ENCODE results near the gene KIF3A. TPM values are rescaled to one million over a fixed set of nuclear protein-coding genes. Genes with fewer than 3 reads are reported as not detected.

Gene KIF3A
- total RNA-seq, 1 donor: 1.1 TPM

DNA sequence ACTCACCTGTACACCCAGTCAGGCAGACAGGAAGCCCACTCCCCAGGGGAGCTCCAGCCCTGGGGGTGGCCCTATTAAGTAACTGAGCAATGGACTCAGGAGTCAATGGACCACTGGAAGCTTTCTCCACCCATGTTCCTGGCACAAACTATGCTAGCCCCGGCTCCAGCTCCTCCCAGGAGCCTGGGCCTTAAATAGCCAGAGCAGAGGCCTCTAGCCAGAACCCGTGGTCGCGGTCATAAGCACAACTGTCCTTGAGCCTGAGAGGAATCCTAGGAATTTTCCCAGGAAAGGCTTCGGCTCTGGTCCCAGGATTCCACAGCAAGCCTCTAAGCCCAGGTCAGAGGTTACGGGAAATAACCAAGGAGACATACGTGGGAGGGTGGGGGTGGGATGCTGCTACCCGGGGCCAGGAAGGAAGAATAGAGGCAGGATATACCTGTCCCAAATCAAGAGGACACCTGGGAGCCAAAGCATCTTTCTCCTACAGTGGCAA lies 34.2 kb upstream of the KIF3A start:
- DNase-seq (ENCODE audit: low read depth in 2 of 3, low spot score in 2 of 3): no peak

DNA sequence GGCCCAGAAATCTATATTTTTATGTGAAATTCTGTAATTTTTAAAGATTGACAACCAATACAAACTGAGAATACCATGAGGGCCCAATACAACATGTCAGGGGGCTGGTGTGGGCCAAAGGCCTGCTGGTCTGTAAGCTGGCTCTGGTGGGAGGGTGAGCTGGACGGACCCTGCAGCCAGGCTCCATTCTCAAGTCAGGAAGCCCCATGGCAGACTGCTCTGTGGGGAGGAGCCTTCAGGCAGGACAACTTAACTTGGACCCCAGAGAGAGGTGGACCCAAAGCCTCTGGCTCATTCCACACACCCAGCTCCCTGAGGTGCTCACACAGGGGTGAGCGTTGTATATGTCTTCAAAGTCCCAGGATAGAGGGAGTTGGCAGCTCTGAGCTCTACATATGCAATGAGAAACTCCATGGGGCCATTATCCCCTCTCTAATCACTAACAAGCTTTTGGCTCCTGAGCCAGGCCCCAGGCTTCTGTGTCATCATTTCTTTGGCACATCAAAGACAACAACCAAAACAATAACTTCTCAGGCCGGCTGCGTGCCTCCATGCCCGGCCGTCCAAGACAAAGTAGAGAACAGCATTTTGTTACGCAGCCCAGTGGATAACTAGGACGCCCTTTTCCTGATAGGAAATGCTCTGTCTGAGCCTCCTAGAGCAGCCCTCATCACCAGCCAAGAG lies 33.3 kb upstream of the KIF3A start:
- DNase-seq (ENCODE audit: low read depth in 2 of 3, low spot score in 2 of 3): no peak

DNA sequence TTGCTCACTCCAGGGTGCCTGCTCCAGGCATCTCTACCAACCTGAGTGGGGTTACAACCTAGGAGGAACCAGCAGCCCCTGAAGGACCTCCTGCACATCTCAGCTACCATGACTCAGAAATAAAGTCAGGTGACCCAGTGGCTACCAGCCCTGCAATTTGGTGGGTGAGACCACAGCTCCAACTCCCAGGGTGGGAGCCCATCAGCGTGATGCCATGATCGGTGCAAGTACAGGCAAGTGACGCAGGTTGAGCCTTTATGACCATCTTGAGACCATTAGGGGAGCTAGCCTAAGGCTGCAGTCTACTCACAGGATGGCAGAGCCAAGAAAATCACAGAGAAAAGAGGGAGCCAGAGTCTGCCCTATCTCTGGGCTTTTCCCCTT lies 31.1 kb upstream of the KIF3A start:
- DNase-seq (ENCODE audit: low read depth in 2 of 3, low spot score in 2 of 3): no peak

DNA sequence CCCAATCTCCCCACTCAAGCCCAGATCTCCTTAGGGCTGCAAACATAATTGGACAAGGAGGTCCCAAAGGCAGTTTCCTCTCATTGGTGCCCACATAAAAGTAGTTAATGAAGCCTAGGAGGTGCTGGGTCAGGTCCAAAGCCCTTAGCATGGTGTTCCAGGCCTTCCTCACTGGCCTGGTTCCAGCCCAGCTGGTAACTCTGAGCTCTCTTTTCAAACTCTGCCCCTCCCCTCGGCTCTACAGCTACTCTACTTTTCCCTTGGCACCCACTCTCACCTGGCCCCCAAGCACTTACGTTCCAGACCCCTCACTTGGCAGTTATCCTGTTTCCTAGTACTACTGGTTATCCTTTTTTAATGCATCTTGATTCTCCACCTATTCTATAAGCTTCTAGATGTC lies 29.8 kb upstream of the KIF3A start:
- no peak for DNase-seq (ENCODE audit: low read depth in 2 of 3, low spot score in 2 of 3)

DNA sequence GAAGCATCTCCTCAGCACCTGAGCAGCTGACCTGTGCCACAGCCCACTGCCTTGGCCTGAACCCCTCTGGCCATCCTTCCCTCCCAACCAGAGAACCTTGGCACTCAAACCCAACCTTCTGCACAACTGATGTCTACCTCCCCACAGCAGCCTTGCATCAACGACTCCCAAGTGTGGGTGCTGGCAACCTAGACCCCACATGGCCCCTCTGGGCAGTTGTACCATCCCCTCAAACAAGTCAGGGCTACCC lies 29.4 kb upstream of the KIF3A start:
- no peak for DNase-seq (ENCODE audit: low read depth in 2 of 3, low spot score in 2 of 3)

DNA sequence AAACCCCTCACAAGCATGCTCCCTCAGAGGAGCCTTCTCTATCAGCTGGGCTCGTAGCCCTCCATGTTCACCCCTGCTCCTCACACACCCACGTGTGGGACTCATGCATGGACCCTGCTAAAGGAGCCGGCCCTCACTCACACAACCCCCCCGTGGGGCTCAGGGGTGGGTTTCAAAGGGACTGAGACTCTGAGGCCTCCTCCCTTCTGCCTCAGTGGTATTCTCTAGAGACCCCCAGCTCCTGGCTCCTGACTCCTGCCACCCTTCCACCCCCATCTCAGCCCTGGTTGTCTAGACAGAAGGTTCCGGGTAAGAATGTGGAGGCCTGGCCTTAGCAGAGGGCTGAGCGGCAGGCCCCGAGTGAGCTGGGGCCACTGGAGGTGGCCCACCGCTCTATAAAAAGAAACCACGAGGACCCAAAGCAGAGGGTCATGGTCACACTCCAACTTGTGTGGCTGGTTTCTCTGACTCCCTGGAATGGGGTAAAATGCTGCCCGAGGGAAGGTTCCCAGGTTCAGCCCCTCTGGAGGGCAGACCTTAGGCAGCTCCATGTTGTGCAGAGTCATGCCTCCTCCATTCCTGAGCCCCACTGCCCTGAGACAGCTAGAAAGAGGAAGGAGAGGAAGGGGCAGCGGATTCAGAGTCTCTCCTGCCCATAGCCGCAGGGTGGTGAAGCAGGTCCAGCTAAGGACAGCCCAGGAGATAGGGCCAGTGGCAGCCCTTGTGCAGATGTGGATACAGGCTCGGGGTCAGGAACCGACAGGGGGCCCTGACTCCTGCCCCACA lies 28.9 kb upstream of the KIF3A start:
- no peak for DNase-seq (ENCODE audit: low read depth in 2 of 3, low spot score in 2 of 3)

DNA sequence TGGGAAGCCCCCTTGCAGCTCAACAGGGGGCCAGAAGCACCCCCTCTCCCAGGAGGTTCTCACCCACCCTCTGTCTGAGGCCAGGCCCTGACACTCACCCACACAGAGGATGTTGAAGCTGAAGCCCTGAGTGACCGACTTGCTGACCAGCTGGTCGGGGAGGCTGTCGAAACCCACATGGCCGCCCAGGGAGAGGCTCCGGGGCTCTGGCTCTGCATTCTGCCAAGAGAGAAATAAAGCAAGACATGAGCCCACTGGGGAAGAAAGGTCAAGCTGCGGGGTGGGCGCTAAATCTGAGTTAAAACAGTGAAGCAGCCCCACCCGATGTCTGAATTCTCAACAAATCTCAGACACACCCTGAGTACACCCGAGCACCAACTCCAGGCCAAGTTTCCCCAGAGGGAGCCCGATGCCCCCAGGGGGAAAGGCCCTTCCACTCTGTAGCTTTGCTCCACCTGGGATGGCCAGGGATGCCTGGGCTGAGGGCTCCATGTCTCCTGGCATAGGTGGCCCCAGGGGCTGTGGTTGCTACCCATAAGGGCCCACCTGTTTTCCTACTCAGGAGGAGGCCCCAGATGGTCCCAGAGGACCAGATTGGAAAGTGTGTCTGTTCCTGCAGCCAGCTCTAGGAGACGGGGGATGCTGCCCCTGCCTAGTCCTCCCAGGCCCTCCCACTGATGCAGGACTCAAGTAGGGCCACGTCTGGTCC lies 28.1 kb upstream of the KIF3A start:
- no peak for DNase-seq (ENCODE audit: low read depth in 2 of 3, low spot score in 2 of 3)

DNA sequence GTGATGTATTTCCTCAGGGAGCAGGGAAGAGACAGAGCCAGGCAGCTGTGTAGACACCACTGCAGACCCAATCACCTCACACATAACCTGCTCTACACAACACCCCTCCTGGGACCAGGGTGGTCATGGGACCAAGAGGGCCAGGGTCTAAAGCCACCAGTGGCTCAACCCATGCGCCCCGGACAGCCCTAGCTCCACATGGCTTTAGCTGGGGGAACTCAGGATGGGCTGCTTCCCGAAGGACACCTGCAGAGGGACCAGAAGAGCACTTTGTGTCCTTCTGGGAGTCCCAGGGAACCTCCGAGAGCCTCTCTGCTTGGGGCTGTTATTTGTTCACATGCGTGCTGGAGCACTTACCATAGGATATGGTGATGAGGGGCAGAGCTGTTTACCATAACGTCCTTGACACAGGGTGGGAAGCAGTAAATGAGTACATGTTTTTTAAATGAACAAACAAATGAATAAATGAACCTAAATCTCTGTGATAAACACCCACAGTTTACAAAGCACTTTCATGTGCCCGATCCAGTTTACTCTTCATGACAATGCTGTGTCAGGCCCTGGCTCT lies 27.4 kb upstream of the KIF3A start:
- no peak for DNase-seq (ENCODE audit: low read depth in 2 of 3, low spot score in 2 of 3)

DNA sequence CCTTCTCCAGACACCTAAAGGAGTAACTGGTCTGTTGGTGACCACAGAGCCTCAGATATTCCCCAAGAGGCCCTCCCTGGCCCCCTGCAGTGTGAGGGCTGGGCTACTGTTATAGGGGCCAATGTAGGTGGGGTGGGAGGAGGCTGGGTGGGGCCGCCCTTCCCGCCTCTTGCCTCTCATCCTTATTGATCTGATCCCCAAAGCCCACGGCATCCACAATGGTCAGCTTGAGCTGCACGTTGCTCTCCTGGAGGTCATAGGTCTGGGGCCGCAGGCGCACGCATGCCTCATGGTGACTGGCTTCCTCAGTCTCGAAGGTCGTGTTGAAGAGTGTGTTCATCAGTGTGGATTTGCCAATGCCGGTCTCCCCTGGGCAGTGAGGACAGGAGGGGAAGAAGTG lies 26.7 kb upstream of the KIF3A start:
- no peak for DNase-seq (ENCODE audit: low read depth in 2 of 3, low spot score in 2 of 3)

DNA sequence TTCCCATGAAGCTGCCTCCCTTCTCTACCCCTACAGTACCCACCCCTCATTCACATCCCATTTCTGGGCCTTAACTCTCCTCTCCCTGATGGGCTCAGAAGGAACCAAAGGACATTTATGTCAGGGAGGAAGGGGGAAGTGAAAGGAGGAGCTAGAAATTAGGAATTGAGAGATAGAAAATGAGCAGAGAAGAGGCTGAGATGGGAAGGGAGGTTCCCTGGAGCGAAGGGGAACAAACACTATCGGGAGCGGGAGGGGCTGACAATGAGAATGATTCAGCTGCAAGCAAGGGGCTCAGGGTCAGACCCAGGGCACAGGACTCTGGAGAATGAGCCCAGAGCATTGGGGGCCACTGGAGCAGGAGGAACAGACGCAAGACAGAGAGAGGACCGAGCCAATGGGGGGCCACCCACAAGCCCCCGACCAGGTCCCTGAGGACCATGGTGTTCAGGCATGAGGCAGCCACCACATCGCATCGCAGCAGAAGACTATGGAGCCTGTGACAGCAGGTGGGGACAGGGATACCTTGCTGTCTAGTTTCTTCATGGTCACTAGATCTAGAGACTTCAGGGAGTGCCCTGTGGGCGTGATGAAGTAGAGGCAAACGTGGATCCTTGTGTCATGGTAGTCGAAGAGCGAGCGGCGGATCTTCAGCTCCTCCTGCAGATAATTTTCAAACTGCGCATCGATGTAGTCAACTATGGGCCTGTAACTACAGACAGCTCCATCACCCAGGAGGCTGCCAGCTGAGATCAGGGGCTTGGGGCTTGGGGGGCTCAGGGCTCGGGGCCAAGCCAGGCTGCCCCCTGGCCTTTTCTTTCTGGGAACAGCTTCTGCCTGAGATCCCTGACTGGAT lies 26.1 kb upstream of the KIF3A start:
- DNase-seq (ENCODE audit: low read depth in 2 of 3, low spot score in 2 of 3): no peak

DNA sequence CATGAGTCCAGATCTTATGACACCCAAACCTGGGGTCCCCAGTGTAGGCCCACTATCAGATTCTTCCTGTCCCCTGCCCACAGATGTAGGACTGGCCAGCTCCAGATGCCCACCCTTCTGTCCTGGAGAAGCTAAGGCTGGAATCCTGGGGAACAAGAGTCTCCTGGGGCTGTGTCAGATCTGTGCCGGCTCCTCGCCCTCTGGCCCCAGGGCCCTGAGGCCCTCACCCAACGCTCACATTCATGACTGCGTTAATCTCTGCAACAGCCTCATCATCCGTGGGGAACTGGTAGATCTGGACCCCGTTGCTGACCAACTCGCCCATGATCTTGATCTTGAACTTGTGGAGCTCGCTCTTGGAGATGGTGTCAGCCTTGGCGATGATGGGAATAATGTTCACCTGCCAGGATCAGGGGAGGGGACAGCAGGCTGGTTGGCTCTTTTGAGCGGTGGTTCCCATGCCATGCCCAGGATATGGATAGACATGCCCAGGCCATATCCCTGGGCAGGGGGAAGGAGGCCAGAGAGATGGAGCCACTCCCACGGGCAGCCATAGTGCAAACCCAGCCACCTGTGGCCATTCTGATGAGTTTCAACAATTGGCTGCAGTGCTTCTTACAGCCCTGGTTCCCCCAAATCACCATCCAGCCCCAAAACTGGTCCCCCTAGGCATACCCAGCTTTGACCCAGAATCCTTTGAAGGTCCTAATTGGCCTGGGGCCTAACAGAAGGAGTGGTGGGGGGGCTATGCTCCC lies 25.1 kb upstream of the KIF3A start:
- DNase-seq (ENCODE audit: low read depth in 2 of 3, low spot score in 2 of 3): no peak

DNA sequence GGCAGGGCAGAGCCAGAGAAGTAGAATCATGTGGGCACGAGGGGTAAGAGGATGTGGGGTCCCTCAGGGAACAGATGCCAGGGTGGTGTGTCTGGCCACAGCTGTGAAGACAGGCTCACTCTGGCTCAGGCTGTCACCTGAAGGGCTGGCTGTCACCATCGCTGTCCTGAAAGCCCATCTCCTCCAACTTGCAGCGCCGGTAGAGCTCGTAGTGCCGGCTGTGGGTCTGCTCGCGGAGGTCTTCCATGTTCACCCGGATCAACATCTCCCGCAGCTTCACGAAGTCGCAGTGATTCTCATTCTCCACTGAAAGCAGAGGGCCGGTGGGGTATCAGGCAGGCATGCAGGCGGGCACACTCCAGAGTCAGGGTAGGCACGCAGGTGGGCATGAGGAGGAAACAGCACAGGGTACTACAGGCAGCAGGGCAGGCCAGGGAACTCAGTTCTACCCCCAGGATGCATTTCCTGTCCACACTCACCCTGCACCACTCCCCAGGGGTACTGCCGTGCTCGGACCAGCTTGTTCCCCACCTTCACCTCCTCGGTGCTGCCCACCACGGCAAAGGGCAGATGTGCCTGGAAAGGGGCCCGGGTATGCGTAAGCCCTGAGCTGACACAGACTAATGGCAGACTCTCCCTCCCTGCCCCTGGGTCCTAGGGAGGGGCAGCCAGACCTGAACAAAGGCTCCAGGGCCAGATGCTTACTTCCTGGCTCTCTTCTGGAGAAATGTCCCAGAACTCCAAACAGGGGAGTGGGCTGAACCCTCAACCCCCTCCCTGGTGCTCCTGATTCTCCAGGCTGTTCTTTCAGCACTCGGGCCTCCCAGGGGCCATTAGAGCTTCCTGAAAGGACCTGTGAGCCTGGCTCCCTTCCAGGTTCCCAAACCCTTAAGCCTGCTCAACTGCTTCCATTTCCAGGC lies 24.2 kb upstream of the KIF3A start:
- DNase-seq (ENCODE audit: low read depth in 2 of 3, low spot score in 2 of 3): no peak

DNA sequence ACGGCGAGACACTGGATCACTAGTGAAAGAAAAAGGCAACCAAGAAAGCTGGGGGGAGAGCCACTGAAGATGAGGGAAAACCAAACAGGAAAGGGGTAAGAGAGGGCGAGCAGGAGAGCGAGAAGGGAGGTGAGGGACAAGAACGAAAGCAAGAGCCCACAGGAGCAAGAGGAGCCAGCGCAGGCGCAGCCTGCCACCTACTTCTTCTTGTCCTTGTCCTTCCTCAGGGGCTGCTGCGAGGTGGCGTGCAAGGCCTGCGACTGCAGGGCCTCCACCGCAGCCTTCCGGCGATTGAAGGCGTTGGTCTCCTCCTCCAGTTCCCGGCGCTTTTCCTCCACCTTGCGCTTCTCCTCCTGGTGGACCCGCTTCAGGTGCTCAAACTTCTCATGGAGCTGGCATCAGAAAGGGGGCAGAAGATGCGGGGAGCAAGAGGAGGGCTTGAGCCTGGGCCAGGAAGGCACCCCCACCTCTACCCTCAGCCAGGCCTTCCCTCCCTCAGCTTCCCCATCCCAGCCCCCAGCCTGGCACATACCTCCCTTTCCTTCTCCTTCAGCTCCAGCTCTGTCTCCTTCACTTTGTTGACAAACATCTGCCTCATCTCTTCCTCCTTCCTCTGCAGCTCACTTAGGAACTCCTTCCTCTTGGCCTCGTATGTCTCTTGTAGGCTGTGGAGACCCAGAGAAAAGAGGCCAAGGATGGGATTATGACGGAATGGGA lies 23.4 kb upstream of the KIF3A start:
- DNase-seq (ENCODE audit: low read depth in 2 of 3, low spot score in 2 of 3): no peak

DNA sequence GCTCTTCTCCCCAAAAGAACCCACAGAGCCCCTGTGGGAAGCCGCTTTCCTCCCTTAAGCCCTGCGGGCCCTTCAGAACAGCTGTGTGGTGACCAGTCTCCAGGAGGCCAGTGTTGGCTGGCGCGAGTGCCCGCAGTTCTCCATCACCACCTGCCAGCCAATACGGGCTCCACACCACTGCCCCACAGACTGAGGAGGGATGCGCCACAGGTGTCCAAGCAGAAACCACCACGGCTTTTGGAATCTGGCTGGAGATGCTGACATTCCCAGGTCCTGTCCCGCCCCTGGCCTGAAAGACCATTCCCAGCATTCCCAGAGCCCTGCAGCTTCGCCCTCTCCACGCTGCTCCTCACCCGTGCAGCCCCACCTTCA lies 22.7 kb upstream of the KIF3A start:
- DNase-seq (ENCODE audit: low read depth in 2 of 3, low spot score in 2 of 3): no peak

DNA sequence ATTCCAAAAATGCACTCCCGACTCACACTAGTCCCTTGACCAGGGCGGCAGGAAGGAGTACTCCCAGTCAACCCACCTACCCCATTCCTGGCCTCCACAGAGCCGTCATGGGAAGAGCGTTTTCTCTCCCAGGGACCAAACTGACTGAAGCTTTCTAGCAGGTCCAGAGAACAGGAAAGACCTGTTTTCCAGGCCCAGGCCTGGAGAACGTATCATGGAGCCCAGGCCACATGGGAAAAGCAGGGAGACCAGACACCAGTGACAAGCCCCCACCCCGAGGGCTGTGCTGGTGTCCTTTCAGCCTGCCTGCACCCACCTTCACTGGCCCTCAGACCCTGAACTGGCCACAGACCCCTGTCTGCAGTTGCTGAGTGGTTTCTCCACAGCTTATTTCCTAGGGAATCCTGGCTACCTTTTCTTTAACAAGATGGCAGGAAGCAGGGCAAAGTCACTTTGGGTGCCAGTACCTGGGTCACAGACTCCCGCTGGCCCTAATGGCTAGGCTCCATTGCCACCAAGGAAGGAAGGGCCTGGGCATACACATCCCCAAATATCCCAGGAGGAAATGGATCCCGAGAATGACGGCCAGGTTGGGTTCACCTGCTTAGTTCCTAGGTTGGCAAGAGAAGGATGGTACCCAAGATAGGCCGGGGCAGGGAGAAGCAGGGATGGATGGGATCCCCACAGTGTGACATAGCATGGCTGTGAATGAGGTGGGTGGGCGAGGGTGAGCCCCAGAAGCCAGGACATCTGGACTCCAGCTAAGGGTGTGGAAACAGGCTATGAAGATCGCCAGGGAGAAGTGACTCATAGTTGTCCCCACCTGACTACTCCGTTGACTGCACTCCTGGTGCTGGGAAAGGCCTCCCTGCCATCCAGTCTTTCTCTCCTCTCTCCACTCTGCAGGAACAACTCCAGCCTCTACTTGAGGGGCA lies 22.0 kb upstream of the KIF3A start:
- DNase-seq (ENCODE audit: low read depth in 2 of 3, low spot score in 2 of 3): no peak

DNA sequence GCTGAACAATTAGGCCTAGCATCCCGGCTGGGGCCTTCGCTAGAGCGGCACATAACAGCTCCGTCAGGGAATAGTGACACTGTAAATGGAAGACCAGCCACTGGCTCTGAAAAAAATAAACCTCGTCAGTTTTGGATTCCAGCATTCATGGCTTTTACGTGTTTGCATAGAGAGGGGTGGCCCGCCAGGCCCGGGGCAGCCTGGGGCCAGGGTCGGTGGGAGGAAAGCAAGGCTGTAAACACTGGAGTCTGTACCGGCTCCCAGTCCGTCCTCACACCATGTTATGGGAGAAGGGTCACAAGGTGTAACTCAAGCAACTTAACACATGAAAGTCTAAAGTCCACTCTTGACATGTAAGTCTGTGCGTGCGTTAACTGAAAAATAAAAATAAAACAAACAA lies 21.1 kb upstream of the KIF3A start:
- no peak for DNase-seq (ENCODE audit: low read depth in 2 of 3, low spot score in 2 of 3)

DNA sequence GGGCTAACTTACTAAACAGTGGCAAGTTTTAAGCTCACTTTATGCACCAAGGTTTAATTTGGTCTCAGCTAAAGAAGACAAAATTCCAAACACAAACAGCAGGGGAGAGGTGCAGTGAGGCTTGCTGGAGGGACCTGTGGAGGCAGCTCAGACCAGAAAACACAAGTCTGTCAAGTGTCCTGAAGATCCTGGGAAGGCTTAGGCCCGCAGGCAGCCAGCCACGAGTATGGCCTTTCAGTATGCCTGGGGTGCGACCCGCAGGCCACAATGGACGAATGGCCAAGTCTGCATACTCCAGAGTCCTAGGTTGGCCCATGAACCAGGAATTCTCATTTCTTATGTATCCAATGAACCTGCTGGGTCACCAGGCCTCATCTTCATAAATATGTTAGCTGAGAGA lies 19.2 kb upstream of the KIF3A start:
- no peak for DNase-seq (ENCODE audit: low read depth in 2 of 3, low spot score in 2 of 3)
